Gastrocnemius medialis (tissue), 4 donors: ENCODE data around the gene CDK14. TPM values are rescaled to one million over a fixed set of nuclear protein-coding genes. Genes with fewer than 3 reads are reported as not detected.

Experiments used
- ATAC-seq, 2 donors: fragments of 150-250 bp; one replicate each; pipeline ENCODE4 v1.9.1; 2016
- DNase-seq, 2 donors: peaks; one replicate each; pipeline ENCODE4 v3.0.0-alpha.2; 2019
- H3K27ac ChIP-seq, 4 donors: fragments of 200-600 bp; sonication (generic); 1 replicate in 1 of 4; 2 replicates in 3 of 4; pipeline ENCODE4 v1.5.1; 2016 to 2018; ENCODE audit warnings: mild to moderate bottlenecking in 2 of 4, moderate library complexity in 1 of 4
- H3K27me3 ChIP-seq, 3 donors: fragments of 200-600 bp; sonication (generic) in 2 of 3; 1 replicate in 1 of 3; 2 replicates in 2 of 3; pipeline versions ENCODE4 v1.5.1 to v1.6.0; 2016 to 2019; ENCODE audit warnings: mild to moderate bottlenecking in 1 of 3, moderate library complexity in 1 of 3
- H3K36me3 ChIP-seq, 2 donors: fragments of 200-600 bp; sonication (generic) in 1 of 2; one replicate each; pipeline ENCODE4 v1.5.1; 2017 to 2018
- H3K4me1 ChIP-seq, 2 donors: fragments of 200-600 bp; sonication (generic) in 1 of 2; one replicate each; pipeline ENCODE4 v1.5.1; 2016 to 2017; ENCODE audit warnings: mild to moderate bottlenecking in 2 of 2
- H3K4me3 ChIP-seq, 4 donors: fragments of 200-600 bp; sonication (generic) in 3 of 4; 1 replicate in 1 of 4; 2 replicates in 3 of 4; pipeline ENCODE4 v1.5.1; 2016 to 2019; ENCODE audit warnings: mild to moderate bottlenecking in 2 of 4
- H3K9me3 ChIP-seq, 3 donors: fragments of 200-600 bp; sonication (generic) in 2 of 3; 1 replicate in 1 of 3; 2 replicates in 2 of 3; pipeline ENCODE4 v1.5.1; 2016 to 2019
- POLR2A ChIP-seq, 2 donors: fragments of 450-650 bp; IDR thresholded peaks; one replicate each; pipeline ENCODE4 v1.6.1; 2017; ENCODE audit warnings: antibody characterized with exemption in 2 of 2, mild to moderate bottlenecking in 2 of 2, moderate library complexity in 2 of 2
- in situ Hi-C, 4 donors: fragments of 200-750 bp; cut with MboI; loops; one replicate each; pipeline versions ENCODE4 v1.15.0 to v1.8.0; 2017; ENCODE audit warnings: low sequenced_read_pairs in 4 of 4
- intact Hi-C: fragments of 100-400 bp; cut with DNase I; formaldehyde crosslinking; loops from one replicate; pipeline ENCODE4 v1.15.1; 2023; ENCODE audit warnings: low total_unique reads
- total RNA-seq, 4 donors: library from RNA; depleted of rRNA; stranded (reverse); fragments of >200 nt; gene quantifications; one replicate each; pipeline versions ENCODE4 v1.1.0 to v1.2.3, GENCODE V29; 2016
- TF ChIP-seq, protein P1 (sequence below), 5 experiments: fragments of 450-650 bp in 3 of 5; fragments of 200-600 bp in 2 of 5; sonication (generic) in 2 of 5; IDR thresholded peaks in 4 of 5; conservative IDR thresholded peaks in 1 of 5; 1 replicate in 4 of 5; 2 replicates in 1 of 5; pipeline ENCODE4 v1.5.1; 2016 to 2019; ENCODE audit warnings: antibody characterized with exemption in 5 of 5, mild to moderate bottlenecking in 3 of 5, moderate library complexity in 3 of 5

Gene CDK14
- total RNA-seq, 4 donors from 2014 or later, result 3.9 to 8.6 (median 7.3) TPM

DNA sequence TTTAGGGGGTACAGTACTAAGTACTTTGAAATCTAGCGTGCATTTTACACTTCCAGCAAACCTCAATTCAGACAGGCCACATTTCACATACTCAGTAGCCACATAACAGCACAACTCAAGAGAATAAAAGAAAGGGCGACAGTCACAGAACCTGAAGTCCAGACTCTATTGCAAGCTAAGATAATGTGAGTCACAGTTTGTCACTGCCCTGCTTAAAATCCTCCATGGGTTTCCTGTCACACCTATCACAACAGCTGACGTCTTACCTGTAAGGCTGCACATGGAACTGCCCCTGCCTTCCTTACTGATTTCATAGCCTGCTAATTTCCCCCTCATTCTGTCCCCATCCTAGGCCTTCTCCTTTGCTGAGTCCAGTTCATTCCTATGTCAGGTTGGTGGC is 16.1 kb upstream of the CDK14 start:
- Histone ChIP-seq H3K4me3 (no peak overlapping the region), H3K4me1 (no peaks in the 10 kb centered on the region), H3K27ac (no peak overlapping the region), H3K9me3 (no peaks in the 10 kb centered on the region), H3K27me3 (no peaks in the 10 kb centered on the region), H3K36me3 (no peaks in the 10 kb centered on the region)
- DNase-seq (no peak), ATAC-seq (no peak)
- in situ Hi-C loops (no loop called here), intact Hi-C loops (no loop called here)
- no peak for TF ChIP-seq POLR2A (IDR thresholded peaks at IDR 0.05)
- TF ChIP-seq, protein P1, sequence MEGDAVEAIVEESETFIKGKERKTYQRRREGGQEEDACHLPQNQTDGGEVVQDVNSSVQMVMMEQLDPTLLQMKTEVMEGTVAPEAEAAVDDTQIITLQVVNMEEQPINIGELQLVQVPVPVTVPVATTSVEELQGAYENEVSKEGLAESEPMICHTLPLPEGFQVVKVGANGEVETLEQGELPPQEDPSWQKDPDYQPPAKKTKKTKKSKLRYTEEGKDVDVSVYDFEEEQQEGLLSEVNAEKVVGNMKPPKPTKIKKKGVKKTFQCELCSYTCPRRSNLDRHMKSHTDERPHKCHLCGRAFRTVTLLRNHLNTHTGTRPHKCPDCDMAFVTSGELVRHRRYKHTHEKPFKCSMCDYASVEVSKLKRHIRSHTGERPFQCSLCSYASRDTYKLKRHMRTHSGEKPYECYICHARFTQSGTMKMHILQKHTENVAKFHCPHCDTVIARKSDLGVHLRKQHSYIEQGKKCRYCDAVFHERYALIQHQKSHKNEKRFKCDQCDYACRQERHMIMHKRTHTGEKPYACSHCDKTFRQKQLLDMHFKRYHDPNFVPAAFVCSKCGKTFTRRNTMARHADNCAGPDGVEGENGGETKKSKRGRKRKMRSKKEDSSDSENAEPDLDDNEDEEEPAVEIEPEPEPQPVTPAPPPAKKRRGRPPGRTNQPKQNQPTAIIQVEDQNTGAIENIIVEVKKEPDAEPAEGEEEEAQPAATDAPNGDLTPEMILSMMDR (IDR thresholded peaks at IDR 0.05 in 4 of 5, conservative IDR thresholded peaks at IDR 0.05 in 1 of 5), result no peak

DNA sequence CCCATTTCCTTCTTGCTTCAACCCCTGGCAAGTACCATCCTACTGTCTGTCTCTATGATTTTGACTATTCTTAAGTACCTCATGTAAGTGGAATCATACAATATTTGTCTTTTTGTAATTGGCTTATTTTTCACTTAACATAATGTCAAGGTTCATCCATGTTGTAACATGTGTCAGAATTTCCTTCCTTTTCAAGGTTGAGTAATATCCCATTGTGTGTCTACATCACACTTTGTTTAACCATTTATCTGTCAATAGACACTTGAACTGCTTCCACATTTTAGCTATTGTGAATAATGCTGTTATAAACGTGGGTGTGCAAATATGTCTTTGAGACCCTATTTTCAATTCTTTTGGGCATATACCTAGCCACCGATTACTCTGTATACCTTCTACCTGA is 14.0 kb upstream of the CDK14 start:
- Histone ChIP-seq H3K27ac (no peak overlapping the region), H3K36me3 (no peaks in the 10 kb centered on the region)

DNA sequence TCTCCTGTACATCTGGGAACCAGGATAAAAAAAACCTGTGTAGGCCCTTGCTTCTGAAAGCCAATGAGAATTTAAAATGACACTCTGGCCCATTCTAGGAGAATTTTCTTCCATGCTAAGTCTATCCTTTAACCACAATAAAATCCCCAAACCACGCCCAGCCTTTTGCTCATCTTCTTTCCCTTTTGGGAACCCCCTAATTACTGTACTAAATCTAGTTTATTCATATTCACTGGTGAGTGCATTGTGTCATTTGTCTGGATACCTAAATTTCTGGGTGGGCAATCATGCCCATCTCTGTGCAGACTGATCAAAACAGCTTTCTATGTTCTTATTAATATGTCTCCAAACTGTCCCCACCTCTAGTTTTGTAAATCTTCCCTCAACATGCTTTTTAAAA is 11.7 kb upstream of the CDK14 start:
- TF ChIP-seq POLR2A (IDR thresholded peaks at IDR 0.05), result no peak
- TF ChIP-seq, protein P1 (IDR thresholded peaks at IDR 0.05 in 4 of 5, conservative IDR thresholded peaks at IDR 0.05 in 1 of 5), result no peak

More for the DNA sequence above, 14.0 kb upstream of the CDK14 start:
- Histone ChIP-seq H3K4me1 (no peaks in the 10 kb centered on the region), H3K4me3 (no peak overlapping the region), H3K9me3 (no peaks in the 10 kb centered on the region), H3K27me3 (no peaks in the 10 kb centered on the region)
- no peak for TF ChIP-seq POLR2A (IDR thresholded peaks at IDR 0.05)
- TF ChIP-seq, protein P1 (IDR thresholded peaks at IDR 0.05 in 4 of 5, conservative IDR thresholded peaks at IDR 0.05 in 1 of 5), result no peak
- DNase-seq (no peak), ATAC-seq (no peak)
- intact Hi-C loops, result no loop called here
- in situ Hi-C loops, result no loop called here

DNA sequence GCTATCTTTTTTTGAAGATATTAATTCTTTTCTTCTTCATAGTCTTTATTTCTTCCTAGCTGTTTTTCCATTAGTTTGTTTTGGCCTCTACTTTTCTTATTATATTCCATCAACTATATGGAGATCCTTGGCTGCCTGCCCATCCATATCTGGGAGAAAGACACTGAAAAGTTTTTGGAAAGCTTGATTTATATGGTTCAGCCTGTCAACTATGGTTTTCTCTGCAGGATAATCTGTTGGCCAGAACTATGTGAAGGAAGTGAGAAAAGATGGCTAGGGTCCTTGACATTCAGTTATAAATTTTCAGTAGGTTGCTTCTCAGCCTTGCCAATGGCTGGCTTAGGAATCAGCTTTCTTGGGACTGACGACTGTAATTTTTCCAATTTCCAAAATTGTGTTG is 10.0 kb upstream of the CDK14 start:
- in situ Hi-C loops (no loop called here), intact Hi-C loops (no loop called here)
- Histone ChIP-seq H3K36me3 (no peaks in the 10 kb centered on the region), H3K27ac (no peak overlapping the region), H3K4me1 (no peaks in the 10 kb centered on the region), H3K4me3 (no peak overlapping the region), H3K9me3 (no peaks in the 10 kb centered on the region), H3K27me3 (no peaks in the 10 kb centered on the region)
- ATAC-seq (no peak), DNase-seq (no peak)
- TF ChIP-seq POLR2A (IDR thresholded peaks at IDR 0.05), result no peak
- TF ChIP-seq, protein P1 (IDR thresholded peaks at IDR 0.05 in 4 of 5, conservative IDR thresholded peaks at IDR 0.05 in 1 of 5), result no peak

More for the DNA sequence above, 11.7 kb upstream of the CDK14 start:
- no peaks in the 10 kb centered on the region for H3K4me1 ChIP-seq
- ATAC-seq (no peak), DNase-seq (no peak)
- in situ Hi-C loops (no loop called here), intact Hi-C loops (no loop called here)
- no peak overlapping the region for H3K27ac ChIP-seq
- no peaks in the 10 kb centered on the region for H3K36me3 ChIP-seq
- H3K9me3 ChIP-seq, result no peaks in the 10 kb centered on the region
- no peaks in the 10 kb centered on the region for H3K27me3 ChIP-seq
- no peak overlapping the region for H3K4me3 ChIP-seq

DNA sequence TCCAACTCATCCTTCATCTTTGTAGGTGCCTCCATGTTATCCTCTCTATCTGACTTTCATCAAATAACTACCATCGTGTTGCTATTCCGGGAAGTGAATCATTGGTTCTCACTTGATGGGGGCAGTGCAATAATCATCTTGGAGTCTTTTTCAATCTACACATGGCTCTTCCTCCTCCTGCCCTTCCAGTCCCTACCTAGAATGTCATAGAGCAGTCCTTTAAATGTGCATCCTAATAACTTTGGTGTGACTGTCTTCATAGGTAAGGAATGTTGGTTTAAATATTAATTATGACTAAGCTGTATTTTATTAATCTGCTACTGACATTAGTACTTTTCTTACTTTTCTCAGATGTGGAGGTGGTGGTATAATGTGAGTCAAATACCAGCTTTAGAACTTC is 8.4 kb upstream of the CDK14 start:
- H3K27me3 ChIP-seq, result no peaks in the 10 kb centered on the region
- no peaks in the 10 kb centered on the region for H3K36me3 ChIP-seq
- intact Hi-C loops (no loop called here), in situ Hi-C loops (no loop called here)
- H3K27ac ChIP-seq, result no peak overlapping the region
- no peak for TF ChIP-seq POLR2A (IDR thresholded peaks at IDR 0.05)
- TF ChIP-seq, protein P1 (IDR thresholded peaks at IDR 0.05 in 4 of 5, conservative IDR thresholded peaks at IDR 0.05 in 1 of 5), result no peak
- no peak overlapping the region for H3K4me3 ChIP-seq
- H3K4me1 ChIP-seq, result no peaks in the 10 kb centered on the region
- H3K9me3 ChIP-seq, result no peaks in the 10 kb centered on the region
- DNase-seq, result no peak
- ATAC-seq, result no peak
